ENCODE results near the gene TSSK3. TPM values are rescaled to one million over a fixed set of nuclear protein-coding genes. Genes with fewer than 3 reads are reported as not detected.

Gene TSSK3
- total RNA-seq, 1 experiment from 2014 or later: 1.6 TPM

DNA sequence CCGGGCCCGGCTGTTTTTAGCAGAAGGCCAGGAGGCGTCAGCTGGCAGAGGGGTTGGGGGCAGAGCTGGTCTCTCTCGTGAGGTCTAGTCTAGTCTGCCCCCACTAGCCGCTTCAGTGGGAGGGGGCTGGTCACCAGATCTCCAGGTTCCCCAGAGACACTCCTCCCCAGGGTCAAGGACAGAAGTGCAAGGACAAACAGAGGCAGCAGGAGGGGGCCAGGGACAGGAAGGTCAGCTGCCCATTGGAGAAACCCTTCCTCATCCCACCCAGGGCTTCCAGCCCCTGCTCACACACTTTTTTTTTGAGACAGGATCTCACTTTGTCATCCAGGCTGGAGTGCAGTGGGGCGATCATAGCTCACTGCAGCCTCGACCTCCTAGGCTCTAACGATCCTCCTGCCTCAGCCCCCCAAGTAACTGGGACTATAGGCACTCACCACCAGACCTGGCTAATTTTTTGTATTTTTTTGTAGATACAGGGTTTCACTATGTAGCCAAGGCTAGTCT lies 10.0 kb upstream of the TSSK3 start (continued):
- TF ChIP-seq, protein P1, sequence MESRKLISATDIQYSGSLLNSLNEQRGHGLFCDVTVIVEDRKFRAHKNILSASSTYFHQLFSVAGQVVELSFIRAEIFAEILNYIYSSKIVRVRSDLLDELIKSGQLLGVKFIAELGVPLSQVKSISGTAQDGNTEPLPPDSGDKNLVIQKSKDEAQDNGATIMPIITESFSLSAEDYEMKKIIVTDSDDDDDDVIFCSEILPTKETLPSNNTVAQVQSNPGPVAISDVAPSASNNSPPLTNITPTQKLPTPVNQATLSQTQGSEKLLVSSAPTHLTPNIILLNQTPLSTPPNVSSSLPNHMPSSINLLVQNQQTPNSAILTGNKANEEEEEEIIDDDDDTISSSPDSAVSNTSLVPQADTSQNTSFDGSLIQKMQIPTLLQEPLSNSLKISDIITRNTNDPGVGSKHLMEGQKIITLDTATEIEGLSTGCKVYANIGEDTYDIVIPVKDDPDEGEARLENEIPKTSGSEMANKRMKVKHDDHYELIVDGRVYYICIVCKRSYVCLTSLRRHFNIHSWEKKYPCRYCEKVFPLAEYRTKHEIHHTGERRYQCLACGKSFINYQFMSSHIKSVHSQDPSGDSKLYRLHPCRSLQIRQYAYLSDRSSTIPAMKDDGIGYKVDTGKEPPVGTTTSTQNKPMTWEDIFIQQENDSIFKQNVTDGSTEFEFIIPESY (IDR thresholded peaks at IDR 0.05; ENCODE audit: extremely low read depth, insufficient replicate concordance, low read length): no peak

DNA sequence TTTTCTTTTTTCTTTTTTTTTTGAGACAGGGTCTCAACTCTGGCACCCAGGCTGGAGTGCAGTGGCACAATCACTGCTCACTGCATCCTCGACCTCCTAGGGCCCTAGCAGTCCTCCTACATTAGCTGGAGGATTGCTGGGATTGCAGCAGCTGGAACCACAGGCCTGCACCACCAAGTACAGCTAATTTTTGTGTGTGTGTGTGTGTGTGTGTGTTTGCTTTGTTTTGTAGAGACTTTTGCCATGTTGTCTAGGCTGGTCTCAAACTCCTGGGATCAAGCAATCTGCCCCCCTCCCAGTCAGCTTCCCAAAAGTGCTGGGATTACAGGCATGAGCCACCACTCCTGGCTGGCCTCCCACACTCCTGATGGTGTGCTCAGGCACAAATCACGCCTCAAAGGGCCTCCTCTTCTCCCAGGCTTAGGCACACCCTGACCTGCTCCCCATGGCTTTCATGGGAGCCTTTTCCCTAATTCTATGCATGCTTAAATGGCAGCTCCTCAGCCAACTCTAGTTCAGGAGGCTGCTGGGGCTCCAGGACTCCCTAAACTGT lies 9.4 kb upstream of the TSSK3 start:
- RAD21 ChIA-PET (ENCODE audit: low non-redundant PET in 1 of 2, low total read pairs in 2 of 2, uncharacterized antibody in 2 of 2, unreplicated experiment in 2 of 2): no interaction called here
- peak overlapping the region; percentile 90; the same call in 1 of the 2 replicates for H3K4me2 ChIP-seq (ENCODE audit: low read length)
- H3K36me3 ChIP-seq (ENCODE audit: control insufficient read depth in 1 of 2, insufficient read depth in 2 of 2, low read length in 2 of 2): no peaks in the 10 kb centered on the region
- H3K79me2 ChIP-seq (ENCODE audit: insufficient read depth, low read length): no peaks in the 10 kb centered on the region
- POLR2A ChIA-PET: interaction anchor here (2.7 kb wide), 1 partner anchor 17 kb away, joined by 18 read pairs; the partner anchor contains the start of gene MARCKSL1
- H3K27me3 ChIP-seq (ENCODE audit: insufficient read depth, low read length): no peaks in the 10 kb centered on the region
- no peaks in the 10 kb centered on the region for H4K20me1 ChIP-seq (ENCODE audit: insufficient read depth)
- H3K4me3 ChIP-seq (replicated peaks in 1 of 2; ENCODE audit: low read depth in 1 of 2, low read length in 2 of 2): no peak overlapping the region
- no peak for DNase-seq (ENCODE audit: low read depth, low spot score)
- TF ChIP-seq, protein P2, sequence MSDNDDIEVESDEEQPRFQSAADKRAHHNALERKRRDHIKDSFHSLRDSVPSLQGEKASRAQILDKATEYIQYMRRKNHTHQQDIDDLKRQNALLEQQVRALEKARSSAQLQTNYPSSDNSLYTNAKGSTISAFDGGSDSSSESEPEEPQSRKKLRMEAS (IDR thresholded peaks at IDR 0.05): no peak
- no peak for TF ChIP-seq FOSL1 (IDR thresholded peaks at IDR 0.05; ENCODE audit: low read depth)
- H2AFZ ChIP-seq (ENCODE audit: low read depth, low read length, poor library complexity, severe bottlenecking): no peak overlapping the region
- H3K9me2 ChIP-seq (ENCODE audit: insufficient read depth): no peaks in the 10 kb centered on the region
- no peak overlapping the region for H3K9ac ChIP-seq (ENCODE audit: low read length)
- H3K9me3 ChIP-seq (ENCODE audit: control insufficient read depth in 1 of 2, insufficient read depth in 1 of 2, low read depth in 1 of 2, low read length in 2 of 2): no peaks in the 10 kb centered on the region
- ATAC-seq: no peak
- intact Hi-C loops (cut with micrococcal nuclease): no loop called here
- CTCF ChIA-PET: interaction anchor here (2.4 kb wide), 1 partner anchor 16 kb away, joined by 8 read pairs; the partner anchor contains the start of gene MARCKSL1
- no TSS peak for BruUV-seq (replicated peaks)
- H3K27ac ChIP-seq (ENCODE audit: low read depth, low read length): no peak overlapping the region
- peaks cover 5 to 21% of the 10 kb centered on the region in 2 experiments; a peak in 3 of 4 replicates for H3K4me1 ChIP-seq (ENCODE audit: control insufficient read depth in 1 of 2, insufficient read depth in 2 of 2, low read length in 2 of 2)

DNA sequence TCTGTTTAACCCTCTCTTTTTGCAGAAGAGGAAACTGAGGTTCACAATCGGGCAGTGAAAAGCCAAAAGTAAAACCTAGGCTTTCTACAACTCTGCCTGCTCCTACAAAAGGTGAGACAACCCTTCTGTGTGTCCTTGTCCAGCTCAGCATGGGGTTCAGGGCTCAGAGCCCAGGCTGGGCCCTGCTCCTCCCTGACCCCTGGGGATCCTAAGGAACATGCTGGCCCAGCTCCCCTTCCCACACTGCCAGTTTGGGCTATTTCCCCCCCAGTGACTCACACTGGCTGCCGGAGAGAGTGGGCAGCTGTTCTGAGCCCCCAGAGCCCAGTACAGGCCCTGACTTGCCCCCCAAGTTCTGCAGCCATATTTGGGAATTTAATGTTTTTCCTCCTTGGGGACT lies 8.9 kb upstream of the TSSK3 start:
- no peaks in the 10 kb centered on the region for H3K9me3 ChIP-seq (ENCODE audit: control insufficient read depth in 1 of 2, insufficient read depth in 1 of 2, low read depth in 1 of 2, low read length in 2 of 2)
- no TSS peak for BruUV-seq (replicated peaks)
- DNase-seq (ENCODE audit: low read depth, low spot score) (no peak), ATAC-seq (no peak)
- H3K27ac ChIP-seq (ENCODE audit: low read depth, low read length): no peak overlapping the region
- H3K4me3 ChIP-seq (replicated peaks in 1 of 2; ENCODE audit: low read depth in 1 of 2, low read length in 2 of 2): no peak overlapping the region
- no peak overlapping the region for H2AFZ ChIP-seq (ENCODE audit: low read depth, low read length, poor library complexity, severe bottlenecking)
- no peak overlapping the region for H3K9ac ChIP-seq (ENCODE audit: low read length)
- H3K4me1 ChIP-seq (ENCODE audit: control insufficient read depth in 1 of 2, insufficient read depth in 2 of 2, low read length in 2 of 2): peaks cover 5 to 21% of the 10 kb centered on the region in 2 experiments; a peak in 3 of 4 replicates
- RAD21 ChIA-PET (ENCODE audit: low non-redundant PET in 1 of 2, low total read pairs in 2 of 2, uncharacterized antibody in 2 of 2, unreplicated experiment in 2 of 2): no interaction called here
- H3K27me3 ChIP-seq (ENCODE audit: insufficient read depth, low read length): no peaks in the 10 kb centered on the region
- POLR2A ChIA-PET: no interaction called here
- no peaks in the 10 kb centered on the region for H4K20me1 ChIP-seq (ENCODE audit: insufficient read depth)
- no peaks in the 10 kb centered on the region for H3K79me2 ChIP-seq (ENCODE audit: insufficient read depth, low read length)
- intact Hi-C loops (cut with micrococcal nuclease): no loop called here
- no peak overlapping the region for H3K4me2 ChIP-seq (ENCODE audit: low read length)
- CTCF ChIA-PET: no interaction called here
- H3K36me3 ChIP-seq (ENCODE audit: control insufficient read depth in 1 of 2, insufficient read depth in 2 of 2, low read length in 2 of 2): no peaks in the 10 kb centered on the region
- H3K9me2 ChIP-seq (ENCODE audit: insufficient read depth): no peaks in the 10 kb centered on the region
- TF ChIP-seq JUND (IDR thresholded peaks at IDR 0.05) (no peak), SIN3A (IDR thresholded peaks at IDR 0.05; ENCODE audit: low read depth) (no peak), ELF1 (IDR thresholded peaks at IDR 0.05; ENCODE audit: borderline replicate concordance, low read depth) (no peak), EZH2 (IDR thresholded peaks at IDR 0.05) (no peak), TCF7L2 (IDR thresholded peaks at IDR 0.05; ENCODE audit: borderline replicate concordance, extremely low read depth, insufficient read depth, insufficient read length) (no peak), SP1 (IDR thresholded peaks at IDR 0.05; ENCODE audit: low read depth) (no peak), EZH2phosphoT487 (IDR thresholded peaks at IDR 0.05; ENCODE audit: borderline replicate concordance) (no peak), CEBPB (IDR thresholded peaks at IDR 0.05; ENCODE audit: low read depth) (no peak), CBX3 (IDR thresholded peaks at IDR 0.05; ENCODE audit: low read depth) (no peak)
- TF ChIP-seq, protein P1 (IDR thresholded peaks at IDR 0.05; ENCODE audit: extremely low read depth, insufficient replicate concordance, low read length): no peak
- TF ChIP-seq, protein P3, sequence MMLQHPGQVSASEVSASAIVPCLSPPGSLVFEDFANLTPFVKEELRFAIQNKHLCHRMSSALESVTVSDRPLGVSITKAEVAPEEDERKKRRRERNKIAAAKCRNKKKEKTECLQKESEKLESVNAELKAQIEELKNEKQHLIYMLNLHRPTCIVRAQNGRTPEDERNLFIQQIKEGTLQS (IDR thresholded peaks at IDR 0.05): no peak
- TF ChIP-seq, protein P2 (IDR thresholded peaks at IDR 0.05): no peak

Measured in HCT116 (cell line).